GM23338 (cell line): ENCODE measurements around the gene APP.

Experiments
- POLR2AphosphoS5 ChIP-seq: IDR thresholded peaks from 2 replicates; pipeline ENCODE4 v1.6.1; 2016; ENCODE audit warnings: antibody characterized with exemption, low read depth
- TF ChIP-seq, protein P1 (sequence below), 2 experiments: fragments of 200-600 bp in 1 of 2; sonication (generic) in 1 of 2; conservative IDR thresholded peaks; 2 replicates each; pipeline versions ENCODE4 v1.5.1 to v1.6.1; 2016 to 2017; ENCODE audit warnings: antibody characterized with exemption in 2 of 2, low read depth in 2 of 2, mild to moderate bottlenecking in 2 of 2, moderate library complexity in 1 of 2

DNA sequence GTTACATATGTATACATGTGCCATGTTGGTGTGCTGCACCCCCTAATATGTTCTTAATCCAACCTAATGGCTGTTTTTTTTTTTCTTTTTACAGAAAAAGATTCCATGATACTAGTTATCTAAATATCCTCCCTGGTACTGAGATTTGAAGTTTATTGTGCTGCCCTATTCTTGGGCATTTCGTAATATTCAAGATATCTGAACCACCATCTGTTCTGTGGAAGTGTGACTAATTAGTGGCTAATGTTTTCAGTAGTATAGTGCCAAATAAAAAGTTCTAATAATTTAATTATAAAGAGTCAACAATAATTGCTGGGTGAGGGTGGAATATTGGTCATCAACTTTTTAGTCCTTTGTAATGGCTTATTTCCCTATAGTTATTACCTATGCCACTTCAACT, 218.3 kb downstream of the APP start:
- TF ChIP-seq, protein P1, sequence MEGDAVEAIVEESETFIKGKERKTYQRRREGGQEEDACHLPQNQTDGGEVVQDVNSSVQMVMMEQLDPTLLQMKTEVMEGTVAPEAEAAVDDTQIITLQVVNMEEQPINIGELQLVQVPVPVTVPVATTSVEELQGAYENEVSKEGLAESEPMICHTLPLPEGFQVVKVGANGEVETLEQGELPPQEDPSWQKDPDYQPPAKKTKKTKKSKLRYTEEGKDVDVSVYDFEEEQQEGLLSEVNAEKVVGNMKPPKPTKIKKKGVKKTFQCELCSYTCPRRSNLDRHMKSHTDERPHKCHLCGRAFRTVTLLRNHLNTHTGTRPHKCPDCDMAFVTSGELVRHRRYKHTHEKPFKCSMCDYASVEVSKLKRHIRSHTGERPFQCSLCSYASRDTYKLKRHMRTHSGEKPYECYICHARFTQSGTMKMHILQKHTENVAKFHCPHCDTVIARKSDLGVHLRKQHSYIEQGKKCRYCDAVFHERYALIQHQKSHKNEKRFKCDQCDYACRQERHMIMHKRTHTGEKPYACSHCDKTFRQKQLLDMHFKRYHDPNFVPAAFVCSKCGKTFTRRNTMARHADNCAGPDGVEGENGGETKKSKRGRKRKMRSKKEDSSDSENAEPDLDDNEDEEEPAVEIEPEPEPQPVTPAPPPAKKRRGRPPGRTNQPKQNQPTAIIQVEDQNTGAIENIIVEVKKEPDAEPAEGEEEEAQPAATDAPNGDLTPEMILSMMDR (conservative IDR thresholded peaks at IDR 0.05; ENCODE audit: low read depth in 2 of 2) = no peak
- TF ChIP-seq POLR2AphosphoS5 = no peak
